ENCODE data around the gene BPNT1. TPM values are rescaled to one million over a fixed set of nuclear protein-coding genes. Genes with fewer than 3 reads are reported as not detected.
A peak's percentile ranks its signal among the peaks of the same experiment; 100 is the strongest.

BPNT1 gene
- total and polyA plus RNA-seq, 2 donors (not counting 1 experiment from before 2014, with no cell fraction given), result 18.3 to 24.4 TPM

DNA sequence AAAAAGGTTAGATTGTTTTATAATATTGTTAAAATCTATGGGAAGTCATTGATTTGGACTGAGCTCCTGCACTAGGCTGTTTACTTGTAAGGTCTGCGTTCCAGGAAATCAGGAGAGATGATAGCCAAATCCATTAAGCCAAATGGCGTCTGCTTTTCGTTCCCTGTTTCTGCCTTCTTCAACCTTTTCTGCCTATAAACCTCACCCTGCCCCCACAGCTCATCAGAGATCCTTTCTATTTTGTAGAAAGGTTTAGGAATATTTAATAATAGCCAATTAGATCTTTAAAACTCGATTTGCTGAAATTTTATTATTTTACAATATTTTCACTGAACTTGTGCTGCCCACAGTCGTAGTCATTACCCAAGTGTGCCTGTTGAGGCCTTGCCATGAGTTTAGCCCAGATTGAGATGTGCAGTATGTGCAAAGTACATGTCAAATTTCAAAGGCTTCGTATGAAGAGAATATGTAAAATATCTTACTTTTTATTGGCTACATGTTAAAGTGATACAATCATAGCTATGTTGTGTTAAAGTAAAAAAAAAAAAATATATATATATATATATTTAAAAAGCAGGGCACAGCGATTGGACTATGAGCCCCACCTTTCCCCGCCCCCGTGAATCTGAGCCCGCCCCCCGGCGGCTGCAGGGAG, 3.9 kb upstream of the BPNT1 start:
- Histone ChIP-seq H2AFZ (ENCODE audit: insufficient read depth, low read depth, low read length, poor library complexity, severe bottlenecking) (peak overlapping the region; percentile 25), H3K9me3 (ENCODE audit: control extremely low read depth in 1 of 3, control insufficient read depth in 2 of 3, insufficient read depth in 1 of 3, low read length in 2 of 3) (peaks cover 0 to 3% (median 0%) of the 10 kb centered on the region in 3 donors), H4K20me1 (ENCODE audit: control insufficient read depth, insufficient read depth, low read length, poor library complexity, severe bottlenecking) (peaks cover 7% of the 10 kb centered on the region), H3K4me2 (replicated peaks; ENCODE audit: low read depth, low read length, poor library complexity, severe bottlenecking) (peak overlapping the region; percentile 80), H3K4me3 (ENCODE audit: control extremely low read depth in 1 of 5, extremely low read depth in 1 of 5, insufficient read depth in 1 of 5, low read depth in 2 of 5, low read length in 4 of 5) (peak overlapping the region in 2 of 5 experiments; percentile 19 to 96), H3K79me2 (ENCODE audit: control insufficient read depth, insufficient read depth, low read length) (peaks cover 40% of the 10 kb centered on the region), H3K4me1 (ENCODE audit: control insufficient read depth in 2 of 2, insufficient read depth in 2 of 2, low read length in 2 of 2) (peaks cover 15 to 22% of the 10 kb centered on the region in 2 donors), H3K36me3 (replicated peaks in 1 of 2; ENCODE audit: control extremely low read depth in 1 of 2, control insufficient read depth in 1 of 2, extremely low read depth in 1 of 2, insufficient read depth in 2 of 2, low read length in 1 of 2) (peaks cover 0 to 12% of the 10 kb centered on the region in 2 experiments), H3K9ac (ENCODE audit: low read length) (peak overlapping the region; percentile 12), H3K27me3 (replicated peaks in 1 of 4; ENCODE audit: control extremely low read depth in 1 of 4, control insufficient read depth in 3 of 4, insufficient read depth in 4 of 4, low read length in 3 of 4) (no peaks in the 10 kb centered on the region), H3K27ac (ENCODE audit: low read length in 2 of 2) (no peak overlapping the region)
- CTCF ChIA-PET, result interaction anchor here (0.9 to 1.3 kb wide), 6 partner anchors 10 to 104 kb away, joined by 3 to 5 read pairs (median 3); partner anchors contain the start of gene EPRS1
- peaks cover 36% of the 10 kb centered on the region for H3K4me1 Mint-ChIP-seq
- peak overlapping the region; percentile 82 for H3K4me3 Mint-ChIP-seq
- POLR2A ChIA-PET, result interaction anchor here (0.6 to 0.7 kb wide), 2 partner anchors 18 to 57 kb away, joined by 3 to 4 read pairs; no protein-coding TSS in a partner anchor
- WGBS (ENCODE audit: insufficient coverage), result no CpG with 5 or more reads among the region's 12 CpGs
- intact Hi-C loops (cut with micrococcal nuclease), result loop anchor here (1.0 to 5.0 kb wide), 3 partner anchors 7 to 1806 kb away; partner anchors contain the start of genes EPRS1 and RRP15
- H3K9me3 Mint-ChIP-seq (ENCODE audit: insufficient read depth), result no peaks in the 10 kb centered on the region
- TF ChIP-seq, protein P1, sequence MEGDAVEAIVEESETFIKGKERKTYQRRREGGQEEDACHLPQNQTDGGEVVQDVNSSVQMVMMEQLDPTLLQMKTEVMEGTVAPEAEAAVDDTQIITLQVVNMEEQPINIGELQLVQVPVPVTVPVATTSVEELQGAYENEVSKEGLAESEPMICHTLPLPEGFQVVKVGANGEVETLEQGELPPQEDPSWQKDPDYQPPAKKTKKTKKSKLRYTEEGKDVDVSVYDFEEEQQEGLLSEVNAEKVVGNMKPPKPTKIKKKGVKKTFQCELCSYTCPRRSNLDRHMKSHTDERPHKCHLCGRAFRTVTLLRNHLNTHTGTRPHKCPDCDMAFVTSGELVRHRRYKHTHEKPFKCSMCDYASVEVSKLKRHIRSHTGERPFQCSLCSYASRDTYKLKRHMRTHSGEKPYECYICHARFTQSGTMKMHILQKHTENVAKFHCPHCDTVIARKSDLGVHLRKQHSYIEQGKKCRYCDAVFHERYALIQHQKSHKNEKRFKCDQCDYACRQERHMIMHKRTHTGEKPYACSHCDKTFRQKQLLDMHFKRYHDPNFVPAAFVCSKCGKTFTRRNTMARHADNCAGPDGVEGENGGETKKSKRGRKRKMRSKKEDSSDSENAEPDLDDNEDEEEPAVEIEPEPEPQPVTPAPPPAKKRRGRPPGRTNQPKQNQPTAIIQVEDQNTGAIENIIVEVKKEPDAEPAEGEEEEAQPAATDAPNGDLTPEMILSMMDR (IDR thresholded peaks at IDR 0.05), result no peak
- TF ChIP-seq EZH2 (IDR thresholded peaks at IDR 0.05; ENCODE audit: borderline replicate concordance, insufficient read depth, low read depth, low read length, poor library complexity, severe bottlenecking), result no peak
- H3K27me3 Mint-ChIP-seq, result no peaks in the 10 kb centered on the region
- no peak for DNase-seq
- ATAC-seq (ENCODE audit: low read depth), result no peak
- no peak overlapping the region for H3K27ac Mint-ChIP-seq

DNA sequence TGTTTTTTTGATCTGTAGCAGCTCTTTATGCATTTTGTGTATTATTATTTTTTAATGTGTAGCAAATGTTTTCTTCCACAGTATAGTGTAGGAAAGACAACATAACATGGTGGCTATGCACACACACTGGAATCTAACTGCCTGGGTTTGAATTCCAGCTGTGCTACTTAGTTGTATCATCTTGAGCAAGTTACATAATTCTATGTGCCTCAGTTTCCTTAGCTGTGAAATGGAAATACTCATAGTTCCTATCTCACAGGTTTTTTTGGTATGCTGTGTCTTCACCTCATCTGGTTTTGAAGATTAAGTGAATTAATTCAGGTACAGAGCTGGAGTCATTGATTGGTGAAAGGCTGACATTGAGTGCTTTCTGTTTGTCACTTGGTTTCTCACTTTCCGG, 3.1 kb upstream of the BPNT1 start:
- ChIA-PET CTCF (interaction anchor here (0.9 to 1.3 kb wide), 2 partner anchors 9 to 46 kb away, joined by 3 read pairs; partner anchors contain the start of gene EPRS1), POLR2A (no interaction called here)
- Mint-ChIP-seq H3K4me1 (peaks cover 33% of the 10 kb centered on the region), H3K27ac (no peak overlapping the region), H3K27me3 (no peaks in the 10 kb centered on the region), H3K4me3 (no peak overlapping the region), H3K9me3 (ENCODE audit: insufficient read depth) (no peaks in the 10 kb centered on the region)
- DNase-seq (no peak), ATAC-seq (ENCODE audit: low read depth) (no peak)
- intact Hi-C loops (cut with micrococcal nuclease), result loop anchor here (5.0 kb wide), 1 partner anchor 1805 kb away; the partner anchor contains the start of gene RRP15
- WGBS (ENCODE audit: insufficient coverage), result no CpG with 5 or more reads among the region's 1 CpG
- Histone ChIP-seq H2AFZ (ENCODE audit: insufficient read depth, low read depth, low read length, poor library complexity, severe bottlenecking) (no peak overlapping the region), H4K20me1 (ENCODE audit: control insufficient read depth, insufficient read depth, low read length, poor library complexity, severe bottlenecking) (peaks cover 7% of the 10 kb centered on the region), H3K27me3 (replicated peaks in 1 of 4; ENCODE audit: control extremely low read depth in 1 of 4, control insufficient read depth in 3 of 4, insufficient read depth in 4 of 4, low read length in 3 of 4) (no peaks in the 10 kb centered on the region), H3K9ac (ENCODE audit: low read length) (no peak overlapping the region), H3K4me1 (ENCODE audit: control insufficient read depth in 2 of 2, insufficient read depth in 2 of 2, low read length in 2 of 2) (peaks cover 15 to 27% of the 10 kb centered on the region in 2 donors), H3K4me3 (ENCODE audit: control extremely low read depth in 1 of 5, extremely low read depth in 1 of 5, insufficient read depth in 1 of 5, low read depth in 2 of 5, low read length in 4 of 5) (no peak overlapping the region), H3K9me3 (ENCODE audit: control extremely low read depth in 1 of 3, control insufficient read depth in 2 of 3, insufficient read depth in 1 of 3, low read length in 2 of 3) (peaks cover 0 to 7% (median 0%) of the 10 kb centered on the region in 3 donors), H3K79me2 (ENCODE audit: control insufficient read depth, insufficient read depth, low read length) (peaks cover 47% of the 10 kb centered on the region), H3K36me3 (replicated peaks in 1 of 2; ENCODE audit: control extremely low read depth in 1 of 2, control insufficient read depth in 1 of 2, extremely low read depth in 1 of 2, insufficient read depth in 2 of 2, low read length in 1 of 2) (peaks cover 0 to 6% of the 10 kb centered on the region in 2 experiments), H3K4me2 (replicated peaks; ENCODE audit: low read depth, low read length, poor library complexity, severe bottlenecking) (no peak overlapping the region), H3K27ac (ENCODE audit: low read length in 2 of 2) (no peak overlapping the region)
- TF ChIP-seq EZH2 (IDR thresholded peaks at IDR 0.05; ENCODE audit: borderline replicate concordance, insufficient read depth, low read depth, low read length, poor library complexity, severe bottlenecking), result no peak
- TF ChIP-seq, protein P1 (IDR thresholded peaks at IDR 0.05), result no peak
